Epithelial cell of proximal tubule (primary cell): ENCODE results near the gene CEP135. TPM values are rescaled to one million over a fixed set of nuclear protein-coding genes. Genes with fewer than 3 reads are reported as not detected.

Experiments
- DNase-seq: peaks from one replicate; pipeline ENCODE4 v3.0.0-alpha.2; 2011; ENCODE audit warnings: low read depth
- H3K4me3 ChIP-seq: 2 replicates; pipeline ENCODE4 v1.5.1; 2011; ENCODE audit warnings: low read depth, mild to moderate bottlenecking, low read length
- CTCF ChIP-seq: conservative IDR thresholded peaks from 2 replicates; pipeline ENCODE4 v1.5.1; 2012; ENCODE audit warnings: low read depth, mild to moderate bottlenecking, low read length
- total RNA-seq: library from RNA; depleted of rRNA; stranded (reverse); fragments of >200 nt; gene quantifications from 2 replicates; pipeline ENCODE4 v1.2.3, GENCODE V29; 2015

Gene CEP135
- total RNA-seq, 1 donor from 2014 or later = 7.8 TPM

DNA sequence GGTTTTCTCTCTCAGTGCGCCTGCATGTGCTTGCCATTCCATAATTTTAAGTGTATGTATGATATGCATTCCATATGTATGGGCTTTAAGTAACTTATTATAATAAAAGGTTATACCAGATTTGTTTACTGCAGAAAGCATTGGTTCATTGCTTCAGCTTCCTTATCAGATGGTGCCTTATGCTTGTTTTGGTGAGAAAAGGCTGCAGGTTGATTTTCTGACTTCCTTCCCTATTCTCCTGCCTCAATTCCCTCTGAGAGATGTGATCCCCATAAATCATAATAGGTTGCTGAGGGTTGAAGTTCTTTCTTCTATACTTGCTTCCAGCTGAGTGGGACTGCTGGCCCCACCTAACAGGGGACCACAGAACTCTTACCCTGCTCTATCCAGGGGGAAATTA, 10.3 kb upstream of the CEP135 start:
- no peak for TF ChIP-seq CTCF
- H3K4me3 ChIP-seq = no peak overlapping the region
- no peak for DNase-seq

DNA sequence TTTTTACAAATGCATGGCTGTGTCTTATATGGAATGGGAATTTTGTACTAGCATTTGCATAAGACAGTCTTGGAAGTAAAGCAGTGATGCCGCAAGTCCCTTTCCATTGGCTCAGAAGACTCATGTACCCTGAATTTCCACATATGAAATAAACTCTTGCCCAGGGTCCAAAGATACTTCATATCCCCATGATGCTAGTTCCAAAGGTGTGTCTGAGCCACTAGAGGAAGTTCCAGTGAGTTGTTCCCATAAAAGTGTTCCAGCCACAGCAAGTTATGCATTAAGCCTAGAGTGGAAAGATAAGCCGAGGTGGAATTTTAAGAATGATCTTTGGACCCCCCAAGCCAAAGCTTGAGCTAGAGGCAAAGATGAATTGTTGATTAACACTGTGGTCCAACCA, 9.3 kb upstream of the CEP135 start:
- no peak for TF ChIP-seq CTCF

GRCh38 chr4:55941881-55942396, 6.8 kb upstream of the CEP135 start:
- TF ChIP-seq CTCF = no peak
- DNase-seq = no peak
- no peak overlapping the region for H3K4me3 ChIP-seq

More for the DNA sequence above, 9.3 kb upstream of the CEP135 start:
- no peak for DNase-seq
- H3K4me3 ChIP-seq = no peak overlapping the region

GRCh38 chr4:55947254-55947882, 1.4 kb upstream of the CEP135 start:
- no peak for DNase-seq
- no peak overlapping the region for H3K4me3 ChIP-seq
- TF ChIP-seq CTCF = no peak

GRCh38 chr4:55947912-55948725, 626 bp upstream of the CEP135 start:
- H3K4me3 ChIP-seq = peak overlapping the region; percentile 78
- no peak for TF ChIP-seq CTCF
- DNase-seq = peak; percentile 33

DNA sequence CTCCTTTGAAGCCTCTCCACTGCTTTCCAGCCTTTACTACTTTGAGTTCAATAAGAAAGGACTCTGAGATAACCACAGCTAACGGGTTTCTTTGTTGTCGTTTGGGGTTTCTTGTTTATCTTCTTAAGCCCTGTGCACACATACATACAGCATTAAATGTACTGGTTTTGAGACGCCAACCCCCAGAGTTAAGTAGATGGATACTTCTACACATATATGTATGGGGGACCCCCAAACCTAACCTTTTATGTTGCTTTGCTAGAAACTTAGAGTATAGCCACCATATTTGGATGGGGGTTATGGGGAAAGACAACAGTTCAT, 697 bp downstream of the CEP135 start:
- TF ChIP-seq CTCF = no peak
- no peak for DNase-seq

More for the DNA sequence above, 697 bp downstream of the CEP135 start:
- H3K4me3 ChIP-seq = peak overlapping the region; percentile 78
